ENCODE results near the gene VSTM4. TPM values are rescaled to one million over a fixed set of nuclear protein-coding genes. Genes with fewer than 3 reads are reported as not detected.

The VSTM4 gene
- total and polyA plus RNA-seq, 2 experiments from 2014 or later, result 9.5 to 12.3 TPM

DNA sequence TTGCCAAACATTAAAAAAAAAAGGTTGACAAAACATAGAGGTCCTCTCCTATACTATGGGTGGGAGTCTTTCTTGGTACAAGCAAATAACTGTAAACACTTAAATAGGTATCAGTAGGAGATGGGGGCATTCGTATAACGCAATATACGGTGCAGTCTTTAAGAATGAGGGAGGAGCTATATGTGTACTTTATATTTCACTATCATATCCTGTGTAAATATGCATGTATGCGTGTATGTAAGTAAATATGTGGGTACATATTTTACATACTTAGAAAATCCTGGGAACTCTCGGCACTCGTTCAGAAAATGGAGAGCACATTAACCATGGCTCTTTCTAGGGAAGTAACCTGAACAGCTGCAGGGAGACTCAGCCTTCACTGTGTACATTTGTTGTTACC is 93.6 kb downstream of the VSTM4 start:
- in situ Hi-C loops (cut with MboI), result no loop called here
- no peak overlapping the region for H3K27ac ChIP-seq
- no peaks in the 10 kb centered on the region for H3K9me2 ChIP-seq (ENCODE audit: insufficient read depth)
- no peak for DNase-seq
- H3K4me2 ChIP-seq (ENCODE audit: unreplicated experiment), result no peak overlapping the region
- peaks cover 5% of the 10 kb centered on the region for H3K4me1 ChIP-seq (ENCODE audit: insufficient read depth)
- H3K9me3 ChIP-seq (ENCODE audit: low read depth), result no peaks in the 10 kb centered on the region
- no peak overlapping the region for H3K9ac ChIP-seq
- H3F3A ChIP-seq (ENCODE audit: insufficient read depth), result no peaks in the 10 kb centered on the region
- no peaks in the 10 kb centered on the region for H3K79me2 ChIP-seq (ENCODE audit: insufficient read depth)
- H3K36me3 ChIP-seq (ENCODE audit: low read depth), result no peaks in the 10 kb centered on the region
- no peak overlapping the region for H3K4me3 ChIP-seq
- no peak for TF ChIP-seq EZH2 (IDR thresholded peaks at IDR 0.05; ENCODE audit: insufficient read depth, poor library complexity, severe bottlenecking)
- no peak for TF ChIP-seq EZH2phosphoT487 (IDR thresholded peaks at IDR 0.05; ENCODE audit: insufficient read depth, low read depth)
- H4K20me1 ChIP-seq (ENCODE audit: insufficient read depth), result no peaks in the 10 kb centered on the region
- H2AFZ ChIP-seq, result no peak overlapping the region
- WGBS, 2 experiments (ENCODE audit: low coverage in 1 of 2, low lambda C conversion rate in 2 of 2, missing lambda C conversion rate in 2 of 2), result 87 to 91% methylated on average over 6 of the region's 6 CpGs
- H3K27me3 ChIP-seq (replicated peaks; ENCODE audit: insufficient read depth), result no peaks in the 10 kb centered on the region

GRCh38 chr10:49015700-49016099 is 99.6 kb downstream of the VSTM4 start:
- no peak for TF ChIP-seq EZH2 (IDR thresholded peaks at IDR 0.05; ENCODE audit: insufficient read depth, poor library complexity, severe bottlenecking)
- no peak for TF ChIP-seq EZH2phosphoT487 (IDR thresholded peaks at IDR 0.05; ENCODE audit: insufficient read depth, low read depth)
- in situ Hi-C loops (cut with MboI), result no loop called here
- 77 to 81% methylated on average over 4 of the region's 4 CpGs for WGBS, 2 experiments (ENCODE audit: low coverage in 1 of 2, low lambda C conversion rate in 2 of 2, missing lambda C conversion rate in 2 of 2)
- Histone ChIP-seq H3K79me2 (ENCODE audit: insufficient read depth) (no peaks in the 10 kb centered on the region), H3K4me1 (ENCODE audit: insufficient read depth) (no peaks in the 10 kb centered on the region), H4K20me1 (ENCODE audit: insufficient read depth) (no peaks in the 10 kb centered on the region), H3K9ac (no peak overlapping the region), H3K9me3 (ENCODE audit: low read depth) (no peaks in the 10 kb centered on the region), H3K4me3 (no peak overlapping the region), H3F3A (ENCODE audit: insufficient read depth) (no peaks in the 10 kb centered on the region), H3K9me2 (ENCODE audit: insufficient read depth) (no peaks in the 10 kb centered on the region), H3K36me3 (ENCODE audit: low read depth) (no peaks in the 10 kb centered on the region), H2AFZ (no peak overlapping the region), H3K27me3 (replicated peaks; ENCODE audit: insufficient read depth) (no peaks in the 10 kb centered on the region), H3K27ac (no peak overlapping the region), H3K4me2 (ENCODE audit: unreplicated experiment) (no peak overlapping the region)
- no peak for DNase-seq

DNA sequence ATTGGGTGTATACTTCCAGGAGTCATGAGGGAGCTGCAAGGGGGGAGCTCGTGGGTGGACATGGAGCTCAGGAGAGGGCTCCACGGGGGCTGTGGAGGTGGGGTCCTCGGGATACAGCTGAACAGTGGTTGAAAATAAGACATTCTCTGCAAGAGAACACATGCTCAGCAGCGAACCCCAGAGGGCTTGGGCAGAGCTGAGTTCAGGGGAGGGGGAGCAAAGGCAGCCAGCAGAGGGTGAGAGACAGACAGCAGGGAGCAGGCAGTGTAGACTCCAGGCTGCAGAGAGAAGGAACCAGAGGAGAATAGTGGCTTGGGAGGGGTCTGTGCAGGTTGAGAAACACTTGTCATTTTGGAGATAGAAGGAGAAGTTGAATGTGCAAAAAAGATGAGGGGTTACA is 102.7 kb downstream of the VSTM4 start:
- Histone ChIP-seq H3K9me3 (ENCODE audit: low read depth) (no peaks in the 10 kb centered on the region), H3K9me2 (ENCODE audit: insufficient read depth) (no peaks in the 10 kb centered on the region), H3K4me1 (ENCODE audit: insufficient read depth) (no peaks in the 10 kb centered on the region), H2AFZ (no peak overlapping the region), H3K9ac (no peak overlapping the region), H3K27ac (no peak overlapping the region), H4K20me1 (ENCODE audit: insufficient read depth) (no peaks in the 10 kb centered on the region), H3K36me3 (ENCODE audit: low read depth) (no peaks in the 10 kb centered on the region), H3K4me3 (no peak overlapping the region), H3K27me3 (replicated peaks; ENCODE audit: insufficient read depth) (no peaks in the 10 kb centered on the region), H3K4me2 (ENCODE audit: unreplicated experiment) (no peak overlapping the region), H3K79me2 (ENCODE audit: insufficient read depth) (no peaks in the 10 kb centered on the region), H3F3A (ENCODE audit: insufficient read depth) (no peaks in the 10 kb centered on the region)
- WGBS, 2 experiments (ENCODE audit: low coverage in 1 of 2, low lambda C conversion rate in 2 of 2, missing lambda C conversion rate in 2 of 2), result 36 to 41% methylated on average over 4 of the region's 4 CpGs
- in situ Hi-C loops (cut with MboI), result no loop called here
- DNase-seq, result no peak
- TF ChIP-seq EZH2phosphoT487 (IDR thresholded peaks at IDR 0.05; ENCODE audit: insufficient read depth, low read depth) (no peak), EZH2 (IDR thresholded peaks at IDR 0.05; ENCODE audit: insufficient read depth, poor library complexity, severe bottlenecking) (no peak)

DNA sequence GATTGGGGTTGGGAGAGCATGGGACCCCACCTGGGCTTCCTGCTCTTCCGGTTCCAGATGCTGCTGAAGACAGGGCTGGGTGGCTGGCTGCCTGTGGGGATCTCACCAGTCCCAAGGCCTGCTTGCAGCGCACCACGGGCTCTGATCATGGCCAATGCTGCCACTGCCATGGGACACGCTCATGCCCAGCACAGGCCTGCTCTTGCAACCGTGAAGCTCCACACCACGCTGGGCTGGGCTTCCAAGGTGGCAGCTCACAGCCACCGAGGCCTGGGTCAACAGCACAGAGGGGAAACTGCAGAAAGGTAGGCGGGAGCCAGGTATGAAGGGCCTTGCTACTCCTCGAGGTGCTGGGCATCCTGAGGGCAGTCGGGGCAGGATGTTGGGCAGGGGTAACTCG is 103.6 kb downstream of the VSTM4 start:
- no peaks in the 10 kb centered on the region for H3F3A ChIP-seq (ENCODE audit: insufficient read depth)
- H3K36me3 ChIP-seq (ENCODE audit: low read depth), result no peaks in the 10 kb centered on the region
- TF ChIP-seq EZH2 (IDR thresholded peaks at IDR 0.05; ENCODE audit: insufficient read depth, poor library complexity, severe bottlenecking) (no peak), EZH2phosphoT487 (IDR thresholded peaks at IDR 0.05; ENCODE audit: insufficient read depth, low read depth) (no peak)
- H3K4me3 ChIP-seq, result no peak overlapping the region
- no peaks in the 10 kb centered on the region for H3K4me1 ChIP-seq (ENCODE audit: insufficient read depth)
- no peak overlapping the region for H3K27ac ChIP-seq
- WGBS, 2 experiments (ENCODE audit: low coverage in 1 of 2, low lambda C conversion rate in 2 of 2, missing lambda C conversion rate in 2 of 2), result 86 to 87% methylated on average over 11 of the region's 11 CpGs
- no peak overlapping the region for H3K9ac ChIP-seq
- no peak overlapping the region for H2AFZ ChIP-seq
- DNase-seq, result no peak
- no peaks in the 10 kb centered on the region for H3K79me2 ChIP-seq (ENCODE audit: insufficient read depth)
- no peaks in the 10 kb centered on the region for H4K20me1 ChIP-seq (ENCODE audit: insufficient read depth)
- no peaks in the 10 kb centered on the region for H3K27me3 ChIP-seq (replicated peaks; ENCODE audit: insufficient read depth)
- in situ Hi-C loops (cut with MboI), result no loop called here
- H3K4me2 ChIP-seq (ENCODE audit: unreplicated experiment), result no peak overlapping the region
- no peaks in the 10 kb centered on the region for H3K9me3 ChIP-seq (ENCODE audit: low read depth)
- H3K9me2 ChIP-seq (ENCODE audit: insufficient read depth), result no peaks in the 10 kb centered on the region

DNA sequence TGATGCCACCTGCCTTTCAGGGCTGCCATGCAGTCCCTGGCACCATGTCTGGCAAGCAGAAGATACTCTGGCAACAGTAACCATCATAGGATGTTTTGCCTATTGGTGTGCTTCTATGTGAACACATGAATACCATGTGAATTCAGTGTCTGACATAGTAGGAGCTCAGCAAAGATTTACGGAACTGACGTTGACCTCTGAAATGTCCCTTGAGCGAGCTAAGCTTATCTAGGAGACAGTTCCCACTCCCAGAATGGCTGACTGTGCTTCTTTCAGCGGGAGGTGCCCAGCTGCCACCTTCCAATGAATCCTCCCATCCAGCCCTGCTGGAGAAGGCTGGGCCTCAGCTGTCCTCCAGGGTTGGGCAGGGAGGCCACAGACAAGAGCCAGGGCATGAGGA is 104.5 kb downstream of the VSTM4 start:
- H3K4me1 ChIP-seq (ENCODE audit: insufficient read depth), result no peaks in the 10 kb centered on the region
- 21 to 22% methylated on average over 4 of the region's 4 CpGs for WGBS, 2 experiments (ENCODE audit: low coverage in 1 of 2, low lambda C conversion rate in 2 of 2, missing lambda C conversion rate in 2 of 2)

More for the DNA sequence above, 104.5 kb downstream of the VSTM4 start:
- Histone ChIP-seq H3K4me3 (no peak overlapping the region), H3K27me3 (replicated peaks; ENCODE audit: insufficient read depth) (no peaks in the 10 kb centered on the region), H4K20me1 (ENCODE audit: insufficient read depth) (no peaks in the 10 kb centered on the region), H3K9me3 (ENCODE audit: low read depth) (no peaks in the 10 kb centered on the region), H3K9me2 (ENCODE audit: insufficient read depth) (no peaks in the 10 kb centered on the region), H3K9ac (no peak overlapping the region), H3F3A (ENCODE audit: insufficient read depth) (no peaks in the 10 kb centered on the region), H2AFZ (no peak overlapping the region), H3K4me2 (ENCODE audit: unreplicated experiment) (no peak overlapping the region), H3K36me3 (ENCODE audit: low read depth) (no peaks in the 10 kb centered on the region), H3K27ac (no peak overlapping the region), H3K79me2 (ENCODE audit: insufficient read depth) (no peaks in the 10 kb centered on the region)
- DNase-seq, result no peak
- in situ Hi-C loops (cut with MboI), result no loop called here
- no peak for TF ChIP-seq EZH2 (IDR thresholded peaks at IDR 0.05; ENCODE audit: insufficient read depth, poor library complexity, severe bottlenecking)
- no peak for TF ChIP-seq EZH2phosphoT487 (IDR thresholded peaks at IDR 0.05; ENCODE audit: insufficient read depth, low read depth)
